NCI-H2227 (cell line): ENCODE results near the gene CACNG5.
A peak's percentile ranks its signal among the peaks of the same experiment; 100 is the strongest.

Experiments
- DNase-seq: peaks from one replicate; lab custom pipeline; 2025; ENCODE audit not compliant: unreplicated experiment; lab: John Stamatoyannopoulos, UW

Gene CACNG5

DNA sequence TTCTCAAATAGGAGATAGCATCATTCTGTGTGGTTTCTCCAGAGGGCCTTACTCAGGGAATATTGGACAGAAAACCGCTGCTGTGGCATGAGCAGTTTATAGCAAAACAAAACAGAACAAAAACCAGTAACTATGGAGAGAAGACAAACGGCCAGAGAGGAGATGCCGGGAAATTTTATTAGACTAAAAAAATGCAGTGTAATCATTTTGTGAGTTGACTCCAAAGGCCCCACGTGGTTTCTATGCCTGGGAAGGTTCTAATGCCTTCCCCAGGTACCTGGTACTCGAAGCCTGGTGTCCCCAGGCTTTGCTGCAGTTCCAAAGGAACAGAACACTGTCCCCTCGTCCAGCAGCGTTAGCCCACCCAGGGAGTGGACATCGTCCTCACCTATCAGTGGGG, 12.9 kb upstream of the CACNG5 start:
- no peak for DNase-seq

DNA sequence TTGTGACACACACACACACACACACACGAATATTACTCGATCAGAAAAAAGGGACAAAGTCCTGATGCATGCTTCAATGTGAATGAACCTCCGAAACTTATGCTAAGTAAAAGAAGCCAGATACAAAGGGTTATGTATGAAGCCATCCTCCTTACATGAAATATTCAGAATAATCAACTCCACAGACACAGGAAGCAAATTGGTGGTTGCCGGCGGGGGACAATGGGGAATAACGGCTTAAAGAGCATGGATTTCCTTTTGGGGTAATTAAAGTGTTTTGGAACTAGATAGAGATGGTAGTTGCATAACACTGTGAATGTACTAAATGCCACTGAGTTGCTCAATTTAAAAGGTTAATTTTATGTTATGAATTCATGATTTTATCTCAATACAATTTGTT, 8.1 kb upstream of the CACNG5 start:
- DNase-seq, result no peak

DNA sequence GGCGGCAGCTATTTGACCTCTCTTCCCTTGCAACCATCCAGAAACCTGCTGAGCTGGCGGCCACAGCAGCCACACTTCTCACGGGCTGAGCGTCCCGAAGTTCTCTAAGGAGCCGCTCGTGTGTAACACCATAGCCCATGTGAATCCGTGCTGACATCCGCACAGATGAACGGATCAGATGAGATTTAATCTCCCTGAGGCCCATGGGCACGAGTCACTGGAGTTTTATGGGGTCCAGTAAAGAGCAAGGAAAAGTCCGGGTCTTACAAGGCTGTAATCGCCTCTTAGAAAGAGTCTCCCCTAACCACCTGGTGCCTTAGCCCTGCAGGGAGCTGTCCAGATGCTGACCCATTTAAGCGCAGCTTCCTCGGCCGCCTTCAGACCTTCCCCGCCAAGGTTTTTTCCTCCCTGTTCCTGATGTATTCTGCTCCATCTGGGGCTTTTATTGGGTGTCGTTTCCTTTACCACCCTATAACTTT, 5.5 kb upstream of the CACNG5 start:
- no peak for DNase-seq

DNA sequence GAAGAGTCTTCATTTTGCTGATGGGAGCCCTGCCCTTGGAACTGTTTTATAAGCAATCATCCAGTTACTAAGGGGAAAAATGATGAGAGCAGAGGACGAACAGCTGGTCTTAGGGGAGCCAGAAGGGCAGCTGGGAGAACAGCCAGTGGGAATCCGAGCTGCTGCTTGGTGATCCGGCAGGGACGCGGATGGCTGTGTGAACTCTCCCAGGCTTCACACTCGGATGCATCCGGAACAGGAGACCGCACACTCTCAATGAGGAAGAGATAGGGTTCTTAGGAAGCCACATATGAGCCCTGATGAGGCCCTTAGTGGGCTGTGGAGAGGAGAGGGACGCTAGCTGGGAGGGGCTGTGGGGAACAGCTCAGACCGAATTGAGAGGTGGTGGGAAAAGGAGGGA, 5.0 kb upstream of the CACNG5 start:
- DNase-seq, result peak; percentile 43

DNA sequence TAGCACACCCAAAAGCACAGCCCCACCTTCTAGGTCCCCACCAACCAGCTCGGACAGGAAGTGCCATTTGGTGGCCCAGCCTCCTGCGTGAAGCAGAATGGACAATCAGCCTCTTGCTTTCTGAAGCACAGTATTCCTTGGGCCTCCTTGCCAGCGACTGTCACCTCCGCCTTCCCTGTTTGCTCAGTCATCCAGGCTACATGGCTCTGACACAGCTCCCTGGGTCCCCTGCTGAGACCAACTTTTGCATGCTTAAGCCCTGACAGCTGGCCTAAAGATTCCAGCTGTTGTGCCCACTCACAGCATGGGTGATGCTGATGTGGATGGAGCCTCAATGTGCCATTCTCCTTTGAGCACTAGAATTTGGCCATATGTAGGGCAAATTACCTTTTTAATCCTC, 4.5 kb upstream of the CACNG5 start:
- DNase-seq, result peak; percentile 28

DNA sequence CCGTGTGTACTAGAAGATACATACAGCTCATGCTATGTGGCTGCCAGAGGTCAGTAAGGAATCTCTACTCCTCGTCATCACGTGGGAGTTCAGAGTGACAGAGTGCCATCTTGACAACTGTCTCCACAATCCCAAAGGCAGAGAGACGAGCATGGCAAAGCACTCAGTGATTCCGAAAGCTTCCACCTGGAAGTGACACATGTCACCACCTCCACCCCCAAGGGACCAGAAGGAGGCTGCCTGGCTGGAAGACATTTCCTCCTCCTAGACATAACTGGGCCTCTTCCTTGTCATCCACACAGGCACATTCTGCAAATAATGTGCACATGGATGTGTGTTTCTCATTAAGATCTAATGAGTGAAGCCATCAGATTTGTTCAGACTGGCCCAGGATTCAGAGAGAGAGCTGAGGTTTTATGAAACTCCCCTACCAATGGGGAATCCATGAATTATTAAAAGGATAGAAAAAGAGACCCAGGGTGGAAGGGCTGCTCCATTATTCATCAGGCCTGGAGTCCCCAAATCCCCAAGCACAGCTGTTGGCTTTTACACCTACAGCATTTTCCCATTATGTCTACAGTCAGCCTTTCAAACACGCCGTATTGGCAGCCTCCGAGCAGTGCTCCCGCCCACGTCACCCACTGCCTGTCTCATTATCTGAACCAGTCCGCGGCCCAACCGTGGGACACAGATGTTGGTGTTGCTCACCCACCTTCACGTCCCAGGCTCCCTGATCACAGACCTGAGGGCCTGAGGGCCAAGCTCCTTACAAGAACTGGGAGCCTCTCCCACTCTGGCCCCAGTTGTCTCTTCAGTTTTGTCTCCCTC, 3.3 kb upstream of the CACNG5 start:
- no peak for DNase-seq

DNA sequence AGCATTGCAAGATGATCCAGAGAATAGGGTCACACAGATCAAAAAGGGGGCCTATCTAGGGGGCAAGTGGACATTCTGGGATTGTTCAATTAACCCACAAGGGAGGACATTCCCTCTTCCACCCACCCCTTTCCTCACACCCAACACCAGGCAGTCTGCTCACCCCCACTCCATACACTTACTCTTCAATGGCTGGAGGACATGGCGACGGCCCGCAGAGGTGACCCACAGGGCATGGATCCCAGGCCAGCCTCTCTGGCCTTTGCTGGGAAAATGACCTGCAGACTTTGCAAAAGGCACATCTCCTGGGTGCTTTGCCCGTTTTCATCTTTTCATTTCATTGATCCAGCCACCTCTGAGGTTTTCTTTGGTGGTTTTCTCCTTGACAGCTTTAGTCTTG, 1.7 kb upstream of the CACNG5 start:
- no peak for DNase-seq

DNA sequence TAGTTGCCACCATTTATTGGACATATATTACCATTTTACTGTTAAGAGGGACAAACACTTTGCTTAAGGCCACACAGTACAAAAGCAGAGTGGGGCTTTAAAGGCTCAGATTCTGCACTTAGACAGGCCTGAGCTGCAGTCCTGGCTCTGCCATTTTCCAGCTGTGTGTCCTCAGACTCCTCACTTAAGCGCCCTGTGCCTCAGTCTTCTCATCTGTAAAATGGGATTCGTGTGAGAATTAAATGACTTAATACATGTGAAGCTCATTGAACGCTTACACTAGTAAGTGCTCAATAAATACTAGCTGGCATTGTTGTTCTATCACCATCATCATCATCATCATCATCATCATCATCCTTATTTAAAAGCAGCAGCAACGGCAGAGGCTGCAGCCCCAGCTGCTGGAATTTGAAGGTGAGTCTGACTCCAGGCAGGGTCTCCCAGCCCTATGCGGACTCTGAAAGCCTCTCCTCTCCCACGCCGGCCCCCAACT, 445 bp upstream of the CACNG5 start:
- no peak for DNase-seq

DNA sequence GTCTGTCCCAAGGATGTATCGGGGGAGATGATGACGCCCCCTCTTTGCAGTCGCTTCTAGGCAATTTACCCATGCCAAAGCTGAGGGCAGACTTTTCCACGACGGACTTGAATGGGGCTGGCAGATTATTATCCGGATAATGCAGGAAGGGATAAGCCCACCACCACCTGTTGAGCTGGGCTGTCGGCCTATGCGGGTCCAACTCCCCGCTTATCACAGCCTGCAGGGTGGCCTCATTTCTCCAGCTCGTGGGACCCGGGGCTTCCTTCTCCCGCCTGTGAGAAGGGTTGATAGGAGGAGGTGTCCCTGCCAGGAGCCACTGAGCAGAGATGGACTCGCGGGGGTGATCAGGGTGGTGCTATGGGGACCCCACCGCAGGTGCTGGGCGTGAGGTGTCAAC, 559 bp downstream of the CACNG5 start:
- DNase-seq, result no peak

DNA sequence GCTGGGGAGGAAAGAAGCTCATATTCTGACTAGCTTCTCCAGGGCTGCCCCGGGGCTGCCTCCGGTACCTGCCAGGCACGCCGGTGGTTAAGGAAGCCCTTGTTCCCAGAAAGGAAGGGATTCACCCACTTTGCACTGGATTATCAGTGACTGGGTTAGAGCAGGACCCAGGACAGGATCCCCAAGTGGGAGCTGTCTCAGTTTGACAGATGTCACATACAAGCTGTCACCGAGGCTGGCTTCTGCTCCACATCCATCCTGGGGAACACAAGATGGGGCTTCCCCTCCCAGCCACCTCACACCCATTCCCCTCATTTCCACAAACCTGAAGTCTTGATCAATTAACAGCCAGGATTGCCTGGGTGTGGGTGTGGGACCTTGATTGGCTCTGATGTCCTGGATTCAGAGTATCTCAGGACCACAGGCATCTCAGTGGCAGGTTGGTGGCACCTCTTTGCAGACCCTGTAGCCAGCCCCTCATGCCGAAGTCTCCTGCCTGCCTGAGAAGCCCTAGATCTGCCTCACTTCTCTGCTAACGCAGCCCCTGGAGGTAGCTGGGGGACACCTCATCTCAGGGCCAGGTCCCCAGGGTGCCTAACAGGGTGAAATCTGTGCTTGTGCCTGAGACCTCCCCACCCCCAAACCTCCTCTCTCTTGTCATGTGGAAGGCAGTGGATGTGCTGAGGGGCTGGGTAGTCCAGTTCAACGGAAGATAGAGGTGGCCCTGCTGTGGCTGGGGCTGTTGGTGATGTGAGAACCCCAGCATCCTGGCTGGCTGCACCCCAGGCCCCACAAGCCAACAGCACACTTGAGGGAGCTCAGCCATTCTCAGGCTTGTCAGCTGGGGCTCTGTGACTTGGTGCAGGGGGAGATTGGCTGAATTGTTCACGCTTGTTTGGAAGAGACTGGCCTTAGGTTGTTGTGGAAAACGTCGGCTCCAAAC, 1.4 kb downstream of the CACNG5 start:
- DNase-seq, result no peak

DNA sequence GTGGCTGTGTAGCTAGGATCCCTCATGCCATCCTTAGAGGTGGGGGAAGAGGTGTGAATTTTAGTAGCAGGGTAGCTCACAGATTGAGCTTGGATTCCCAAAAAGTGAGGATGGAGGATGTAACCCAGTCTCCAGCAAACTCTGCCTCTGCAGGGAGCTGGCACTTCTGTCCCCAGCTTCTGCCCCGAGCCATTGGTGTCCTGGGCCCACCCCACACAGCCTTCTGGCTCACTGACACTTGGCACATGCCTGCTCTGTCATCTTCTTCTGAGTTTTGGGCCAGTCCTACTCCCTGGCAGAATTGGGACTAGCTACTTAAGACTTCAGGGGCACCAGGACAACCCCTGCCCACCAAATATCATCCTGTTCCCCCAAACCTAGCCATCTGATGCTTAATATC, 2.3 kb downstream of the CACNG5 start:
- DNase-seq, result no peak

DNA sequence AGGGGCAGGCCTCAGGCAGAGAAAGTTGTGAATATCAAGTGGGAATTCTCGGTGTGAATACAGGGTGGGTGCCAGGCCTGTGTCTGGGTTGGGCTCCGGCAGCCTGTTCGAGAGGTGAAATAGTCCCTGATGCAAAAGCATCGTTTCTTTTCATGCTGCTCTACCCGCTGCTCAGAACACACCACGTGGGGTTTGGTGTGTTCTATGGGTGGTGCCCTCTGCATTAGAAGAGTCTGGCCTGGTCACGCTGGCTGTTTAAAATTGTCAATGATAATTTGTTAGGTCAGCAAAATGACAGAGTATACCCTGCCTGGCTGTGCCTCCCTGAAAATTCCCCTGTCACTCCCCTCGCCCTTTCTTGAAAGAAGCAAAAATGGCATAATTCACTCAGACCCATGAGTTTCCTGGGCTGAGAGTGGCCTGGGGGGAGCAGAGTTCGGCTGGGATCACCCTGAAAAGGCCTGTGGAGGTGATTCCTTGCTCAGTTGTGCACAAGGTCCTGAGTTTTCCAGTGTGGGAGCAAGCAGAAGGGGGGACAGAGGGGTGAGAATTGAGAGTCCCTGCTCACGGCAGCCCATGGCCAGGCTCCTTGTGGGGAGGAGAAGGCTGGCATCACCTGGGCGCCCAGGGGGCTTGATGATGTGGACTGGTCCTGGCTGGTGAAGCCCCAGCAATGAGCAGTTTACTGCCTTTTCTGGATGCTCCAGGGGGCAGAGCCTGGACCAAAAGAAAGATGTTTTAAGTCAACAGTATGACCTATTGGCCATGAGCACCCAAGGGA, 3.2 kb downstream of the CACNG5 start:
- DNase-seq, result no peak

DNA sequence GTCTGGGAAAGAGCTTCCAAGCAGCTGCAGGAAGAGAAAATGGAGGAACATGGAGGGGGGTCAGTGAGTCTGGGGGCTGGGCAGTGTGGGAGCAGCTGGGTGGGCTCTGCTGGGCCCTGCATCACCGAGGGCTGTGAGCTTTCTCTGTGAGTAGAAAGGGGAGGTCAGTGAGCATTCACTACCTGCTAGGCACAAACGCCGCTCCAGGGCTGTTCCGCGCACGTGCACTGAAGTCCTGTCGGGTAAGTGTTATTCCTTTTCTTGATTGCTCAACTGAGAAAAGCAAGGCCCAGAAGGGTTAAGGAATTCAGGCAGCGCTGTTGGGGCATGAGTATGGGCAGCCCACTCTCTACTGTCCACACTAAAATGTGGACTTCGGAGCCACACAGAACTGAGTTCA, 4.7 kb downstream of the CACNG5 start:
- DNase-seq, result no peak

DNA sequence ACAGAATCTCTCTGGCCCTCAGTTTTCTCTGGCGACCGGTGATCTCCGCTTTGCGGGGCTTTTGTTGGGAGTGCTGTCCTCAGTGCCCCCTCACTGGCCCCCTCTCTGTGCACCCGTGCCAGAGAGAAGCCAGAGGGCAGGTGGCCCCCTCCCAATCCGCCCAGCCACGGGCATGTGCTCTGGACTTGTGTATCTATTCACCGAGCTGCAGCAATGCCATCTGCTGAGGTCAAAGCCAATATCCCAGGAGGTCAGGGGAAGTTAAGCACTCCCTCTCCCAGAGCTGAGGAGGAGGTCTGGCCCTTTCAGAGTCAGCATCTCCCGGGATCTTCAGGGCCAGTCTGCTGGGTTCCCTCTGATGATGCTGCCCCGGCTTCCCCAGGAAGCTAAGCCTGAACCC, 5.1 kb downstream of the CACNG5 start:
- DNase-seq, result no peak

DNA sequence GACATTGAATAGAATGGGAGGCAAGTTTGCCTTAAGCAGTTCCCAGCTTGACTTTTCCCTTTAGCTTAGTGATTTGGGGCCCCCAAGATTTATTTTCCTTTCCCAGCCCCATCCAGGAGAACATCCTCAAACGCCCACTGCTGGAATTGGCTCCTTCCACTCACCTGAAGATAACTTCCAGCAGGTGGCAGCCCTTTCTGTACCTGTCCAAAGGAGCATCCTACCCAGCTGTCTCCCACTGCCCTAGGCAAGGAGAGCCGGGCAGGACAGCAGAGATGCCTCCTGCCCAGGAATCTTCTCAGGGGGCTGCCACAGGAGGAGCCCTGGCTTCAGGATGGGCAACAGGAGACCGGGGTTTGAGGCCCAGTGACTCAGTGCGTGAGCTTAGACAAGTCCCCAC, 6.4 kb downstream of the CACNG5 start:
- no peak for DNase-seq

DNA sequence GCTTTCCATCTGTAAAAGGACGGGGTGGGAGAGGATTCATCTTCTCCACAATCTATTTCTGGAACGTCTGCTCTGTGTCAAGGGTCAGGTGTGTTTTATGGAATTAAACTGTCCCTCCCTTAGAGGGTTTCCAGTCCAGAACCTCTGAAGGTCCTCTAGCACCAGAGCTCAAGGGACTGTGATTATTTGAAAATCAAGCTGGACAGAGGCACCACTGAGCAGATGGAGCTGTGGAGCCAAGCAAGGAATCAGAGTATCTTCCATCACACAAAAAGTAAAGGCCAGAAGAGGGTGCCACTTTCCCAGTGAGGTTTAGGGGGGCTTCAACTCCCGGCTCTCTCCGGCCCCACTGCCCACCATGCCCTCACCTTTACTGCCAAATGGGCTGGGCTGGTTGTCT, 6.8 kb downstream of the CACNG5 start:
- DNase-seq, result no peak

DNA sequence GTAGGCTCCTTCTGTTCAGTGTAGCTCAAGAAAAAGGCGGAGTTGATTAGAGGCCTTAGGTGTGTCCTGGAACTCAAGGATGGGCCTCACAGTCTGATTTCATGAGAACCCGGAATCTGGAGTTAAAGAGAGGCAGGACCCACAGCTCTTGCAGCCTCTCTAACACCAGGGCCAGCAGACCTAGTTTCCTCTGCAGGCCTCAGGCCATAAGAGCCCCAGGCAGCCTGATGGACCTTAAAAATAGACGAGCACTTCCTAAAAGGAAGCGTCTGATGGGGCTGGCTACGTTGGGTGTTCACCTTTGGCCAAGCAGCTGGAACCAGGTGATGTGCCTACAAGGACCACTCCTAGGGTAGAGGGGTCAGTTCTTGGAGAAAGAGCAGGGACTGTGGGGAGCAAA, 7.6 kb downstream of the CACNG5 start:
- DNase-seq, result no peak

DNA sequence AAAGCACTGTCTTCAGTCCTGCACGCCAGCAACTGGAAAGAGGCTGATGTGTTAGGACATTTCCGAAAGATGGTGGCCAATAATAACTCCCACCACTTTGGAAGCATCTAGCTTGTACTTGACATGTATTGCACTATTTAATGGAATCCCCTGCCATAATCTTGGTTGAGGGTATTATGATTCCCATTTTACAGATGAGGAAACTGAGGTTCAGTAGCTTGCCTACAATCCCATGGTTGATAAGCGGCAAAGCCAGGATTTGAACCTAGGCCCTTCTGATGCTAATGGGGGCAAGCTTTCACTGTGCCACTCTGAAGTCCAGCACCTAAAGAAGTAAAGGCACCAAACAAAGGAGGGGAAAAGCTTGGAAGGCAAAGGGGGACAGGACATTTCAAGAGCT, 8.0 kb downstream of the CACNG5 start:
- DNase-seq, result no peak

DNA sequence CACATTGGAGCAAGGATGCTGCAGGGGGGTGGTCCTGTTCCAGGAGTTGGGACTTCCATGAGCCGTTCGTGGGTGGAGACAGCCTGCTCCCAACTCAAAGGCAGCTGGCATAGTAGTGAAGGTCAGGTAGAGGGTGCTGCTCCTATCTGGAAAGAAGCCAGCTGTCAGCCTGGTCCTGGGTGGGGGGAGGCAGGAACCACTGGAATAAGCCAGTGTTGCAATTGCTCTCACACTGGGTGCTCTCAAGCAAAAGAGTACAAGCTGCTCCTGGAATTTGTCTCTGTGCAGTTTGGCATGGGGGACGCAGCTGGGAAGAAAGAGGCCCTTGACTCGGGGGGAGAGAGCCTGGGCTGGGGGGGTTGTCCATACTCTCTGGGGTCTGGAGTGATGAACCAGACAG, 8.7 kb downstream of the CACNG5 start:
- DNase-seq, result no peak

DNA sequence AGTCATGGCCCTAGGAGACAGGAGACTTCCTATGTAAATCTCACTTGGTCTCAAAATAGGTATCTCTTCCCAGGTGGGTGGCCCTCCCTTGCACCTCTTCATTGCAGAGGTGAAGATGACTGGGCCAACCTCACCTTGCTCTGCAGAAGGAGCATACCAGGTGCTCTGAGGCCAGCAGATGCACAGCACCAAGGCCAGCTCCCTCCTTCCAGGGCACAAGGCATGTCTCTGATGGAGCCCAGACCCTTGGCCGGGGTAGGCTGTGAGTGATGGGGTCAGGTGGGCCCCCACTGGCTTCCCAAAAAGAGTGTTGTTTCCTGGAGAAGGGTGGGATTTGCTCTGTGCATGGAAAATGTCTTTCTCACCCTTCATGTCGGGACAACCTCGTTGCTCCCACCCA, 12.8 kb downstream of the CACNG5 start:
- DNase-seq, result no peak

DNA sequence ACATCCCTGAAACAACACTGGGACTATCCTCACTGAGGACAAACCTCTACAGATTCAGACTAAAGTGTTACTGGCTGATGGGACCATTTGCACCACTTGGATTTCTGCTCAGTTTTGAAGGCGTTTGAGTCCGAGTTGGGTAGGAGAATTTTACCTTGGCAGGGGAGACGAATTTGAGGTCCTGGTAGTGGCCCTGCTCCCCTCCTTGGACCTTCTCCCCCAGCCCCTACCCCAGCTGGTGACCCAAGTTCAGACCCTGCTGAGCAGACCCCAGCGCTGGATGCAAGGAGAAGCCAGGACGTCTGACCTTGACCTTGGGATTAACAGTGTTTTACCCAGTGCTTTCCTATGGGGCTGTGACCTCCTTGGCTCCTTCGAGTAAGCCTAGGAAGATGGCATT, 13.6 kb downstream of the CACNG5 start:
- DNase-seq, result no peak
